SK-MEL-5 (cell line): ENCODE measurements around the gene TOGARAM2. TPM values are rescaled to one million over a fixed set of nuclear protein-coding genes. Genes with fewer than 3 reads are reported as not detected.

Experiments used
- DNase-seq: peaks from one replicate; pipeline ENCODE4 v3.0.0-alpha.2; 2016; ENCODE audit warnings: low read depth, low spot score
- in situ Hi-C: cut with HindIII; loops from 2 replicates; pipeline ENCODE4 v1.10.0; 2016; ENCODE audit warnings: low sequenced_read_pairs, high pct_unique_total_duplicates, low pct_unique_long_range_greater_than_20kb
- total RNA-seq: library from RNA; depleted of rRNA; stranded (reverse); fragments of >200 nt; shearing (Covaris generic); gene quantifications from 2 replicates; pipeline ENCODE4 v1.2.3, GENCODE V29; 2014

TOGARAM2 gene
- total RNA-seq, 1 experiment from 2014 or later, result under 0.01 TPM

- DNase-seq, result no peak
- in situ Hi-C loops, result no loop called here
These were observed 74.5 kb downstream of the TOGARAM2 start for GRCh38 chr2:29055601-29056000.

GRCh38 chr2:29056452-29056851 is 75.4 kb downstream of the TOGARAM2 start:
- no peak for DNase-seq
- in situ Hi-C loops, result no loop called here

GRCh38 chr2:29057006-29057405 is 75.9 kb downstream of the TOGARAM2 start:
- no peak for DNase-seq
- in situ Hi-C loops, result no loop called here

- in situ Hi-C loops, result no loop called here
- DNase-seq, result no peak
These were observed 78.5 kb downstream of the TOGARAM2 start for GRCh38 chr2:29059624-29060023.

- in situ Hi-C loops, result no loop called here
- DNase-seq, result no peak
These were observed 79.3 kb downstream of the TOGARAM2 start for GRCh38 chr2:29060441-29060840.

GRCh38 chr2:29061176-29061575 is 80.1 kb downstream of the TOGARAM2 start:
- DNase-seq, result no peak
- in situ Hi-C loops, result no loop called here

- DNase-seq, result no peak
- in situ Hi-C loops, result no loop called here
These were observed 80.5 kb downstream of the TOGARAM2 start for GRCh38 chr2:29061616-29062015.

GRCh38 chr2:29062371-29062770 is 81.3 kb downstream of the TOGARAM2 start:
- DNase-seq, result no peak
- in situ Hi-C loops, result no loop called here

GRCh38 chr2:29063056-29063455 is 82.0 kb downstream of the TOGARAM2 start:
- in situ Hi-C loops, result no loop called here
- no peak for DNase-seq

GRCh38 chr2:29063646-29064345 is 82.7 kb downstream of the TOGARAM2 start:
- peak; percentile 49 for DNase-seq
- in situ Hi-C loops, result no loop called here

- in situ Hi-C loops, result no loop called here
- DNase-seq, result no peak
These were observed 83.2 kb downstream of the TOGARAM2 start for GRCh38 chr2:29064346-29064715.

GRCh38 chr2:29064746-29065067 is 83.6 kb downstream of the TOGARAM2 start:
- in situ Hi-C loops, result no loop called here
- no peak for DNase-seq

GRCh38 chr2:29065068-29065811 is 84.1 kb downstream of the TOGARAM2 start:
- in situ Hi-C loops, result no loop called here
- DNase-seq, result no peak

GRCh38 chr2:29066271-29066860 is 85.3 kb downstream of the TOGARAM2 start:
- in situ Hi-C loops, result no loop called here
- no peak for DNase-seq

GRCh38 chr2:29066997-29067605 is 86.0 kb downstream of the TOGARAM2 start:
- in situ Hi-C loops, result no loop called here
- DNase-seq, result no peak

- in situ Hi-C loops, result no loop called here
- no peak for DNase-seq
These were observed 87.4 kb downstream of the TOGARAM2 start for GRCh38 chr2:29068513-29068912.

- DNase-seq, result no peak
- in situ Hi-C loops, result no loop called here
These were observed 89.4 kb downstream of the TOGARAM2 start for GRCh38 chr2:29070526-29070925.

GRCh38 chr2:29071032-29071975 is 90.2 kb downstream of the TOGARAM2 start:
- in situ Hi-C loops, result no loop called here
- DNase-seq, result no peak
